Measurements from ENCODE around the gene RASA3.

Gene RASA3

GRCh38 chr13:114088863-114089262 is 43.6 kb downstream of the RASA3 start:
- H3K4me1 ChIP-seq (ENCODE audit: insufficient read depth, insufficient read length) = peaks cover 1% of the 10 kb centered on the region
- H3K9me3 ChIP-seq (ENCODE audit: insufficient read depth, low read length) = peaks cover 29% of the 10 kb centered on the region
- H3K27me3 ChIP-seq (ENCODE audit: insufficient read depth, insufficient read length) = no peaks in the 10 kb centered on the region
- H3K9ac ChIP-seq (ENCODE audit: insufficient read length, low read depth) = no peak overlapping the region
- TF ChIP-seq SUZ12 (IDR thresholded peaks at IDR 0.05; ENCODE audit: extremely low read depth, insufficient read depth, insufficient read length) = no peak
- H3K4me3 ChIP-seq (ENCODE audit: insufficient read length, low read depth) = no peak overlapping the region
- peaks cover 3% of the 10 kb centered on the region for H3K36me3 ChIP-seq (ENCODE audit: insufficient read depth, insufficient read length, low read length)
- no peak for DNase-seq (ENCODE audit: low read depth, low spot score)

- H3K9me3 ChIP-seq (ENCODE audit: insufficient read depth, low read length) = peaks cover 25% of the 10 kb centered on the region
- no peak overlapping the region for H3K4me3 ChIP-seq (ENCODE audit: insufficient read length, low read depth)
- peaks cover 1% of the 10 kb centered on the region for H3K4me1 ChIP-seq (ENCODE audit: insufficient read depth, insufficient read length)
- H3K9ac ChIP-seq (ENCODE audit: insufficient read length, low read depth) = no peak overlapping the region
- DNase-seq (ENCODE audit: low read depth, low spot score) = no peak
- TF ChIP-seq YY1 (IDR thresholded peaks at IDR 0.05; ENCODE audit: insufficient read depth, insufficient read length) = no peak
- no peak for TF ChIP-seq ZNF274 (IDR thresholded peaks at IDR 0.05; ENCODE audit: low read depth, low read length)
- no peak for TF ChIP-seq SUZ12 (IDR thresholded peaks at IDR 0.05; ENCODE audit: extremely low read depth, insufficient read depth, insufficient read length)
- H3K36me3 ChIP-seq (ENCODE audit: insufficient read depth, insufficient read length, low read length) = peaks cover 3% of the 10 kb centered on the region
- no peaks in the 10 kb centered on the region for H3K27me3 ChIP-seq (ENCODE audit: insufficient read depth, insufficient read length)
Measured at GRCh38 chr13:114088234-114088633, 44.2 kb downstream of the RASA3 start.

GRCh38 chr13:114087430-114087829 is 45.0 kb downstream of the RASA3 start:
- H3K9me3 ChIP-seq (ENCODE audit: insufficient read depth, low read length) = peaks cover 17% of the 10 kb centered on the region
- peaks cover 3% of the 10 kb centered on the region for H3K36me3 ChIP-seq (ENCODE audit: insufficient read depth, insufficient read length, low read length)
- no peak for DNase-seq (ENCODE audit: low read depth, low spot score)
- TF ChIP-seq SUZ12 (IDR thresholded peaks at IDR 0.05; ENCODE audit: extremely low read depth, insufficient read depth, insufficient read length) = no peak
- TF ChIP-seq ZNF274 (IDR thresholded peaks at IDR 0.05; ENCODE audit: low read depth, low read length) = no peak
- no peak for TF ChIP-seq YY1 (IDR thresholded peaks at IDR 0.05; ENCODE audit: insufficient read depth, insufficient read length)
- H3K4me3 ChIP-seq (ENCODE audit: insufficient read length, low read depth) = no peak overlapping the region
- no peaks in the 10 kb centered on the region for H3K27me3 ChIP-seq (ENCODE audit: insufficient read depth, insufficient read length)
- H3K9ac ChIP-seq (ENCODE audit: insufficient read length, low read depth) = no peak overlapping the region
- H3K4me1 ChIP-seq (ENCODE audit: insufficient read depth, insufficient read length) = peaks cover 1% of the 10 kb centered on the region

GRCh38 chr13:114082849-114083645 is 49.4 kb downstream of the RASA3 start:
- no peak overlapping the region for H3K9ac ChIP-seq (ENCODE audit: insufficient read length, low read depth)
- no peaks in the 10 kb centered on the region for H3K9me3 ChIP-seq (ENCODE audit: insufficient read depth, low read length)
- peaks cover 11% of the 10 kb centered on the region for H3K4me1 ChIP-seq (ENCODE audit: insufficient read depth, insufficient read length)
- H3K4me3 ChIP-seq (ENCODE audit: insufficient read length, low read depth) = no peak overlapping the region
- TF ChIP-seq SUZ12 (IDR thresholded peaks at IDR 0.05; ENCODE audit: extremely low read depth, insufficient read depth, insufficient read length) = no peak
- TF ChIP-seq YY1 (IDR thresholded peaks at IDR 0.05; ENCODE audit: insufficient read depth, insufficient read length) = no peak
- TF ChIP-seq ZNF274 (IDR thresholded peaks at IDR 0.05; ENCODE audit: low read depth, low read length) = no peak
- peaks cover 7% of the 10 kb centered on the region for H3K36me3 ChIP-seq (ENCODE audit: insufficient read depth, insufficient read length, low read length)
- no peak for DNase-seq (ENCODE audit: low read depth, low spot score)
- H3K27me3 ChIP-seq (ENCODE audit: insufficient read depth, insufficient read length) = no peaks in the 10 kb centered on the region

GRCh38 chr13:114081761-114082681 is 50.4 kb downstream of the RASA3 start:
- DNase-seq (ENCODE audit: low read depth, low spot score) = no peak
- no peak overlapping the region for H3K9ac ChIP-seq (ENCODE audit: insufficient read length, low read depth)

GRCh38 chr13:114080739-114081561 is 51.5 kb downstream of the RASA3 start:
- Histone ChIP-seq H3K9me3 (ENCODE audit: insufficient read depth, low read length) (no peaks in the 10 kb centered on the region), H3K27me3 (ENCODE audit: insufficient read depth, insufficient read length) (no peaks in the 10 kb centered on the region), H3K4me1 (ENCODE audit: insufficient read depth, insufficient read length) (peaks cover 19% of the 10 kb centered on the region), H3K9ac (ENCODE audit: insufficient read length, low read depth) (no peak overlapping the region), H3K4me3 (ENCODE audit: insufficient read length, low read depth) (no peak overlapping the region), H3K36me3 (ENCODE audit: insufficient read depth, insufficient read length, low read length) (peaks cover 9% of the 10 kb centered on the region)
- no peak for TF ChIP-seq YY1 (IDR thresholded peaks at IDR 0.05; ENCODE audit: insufficient read depth, insufficient read length)
- no peak for TF ChIP-seq ZNF274 (IDR thresholded peaks at IDR 0.05; ENCODE audit: low read depth, low read length)
- no peak for TF ChIP-seq SUZ12 (IDR thresholded peaks at IDR 0.05; ENCODE audit: extremely low read depth, insufficient read depth, insufficient read length)
- DNase-seq (ENCODE audit: low read depth, low spot score) = no peak

More at GRCh38 chr13:114081761-114082681, 50.4 kb downstream of the RASA3 start:
- H3K9me3 ChIP-seq (ENCODE audit: insufficient read depth, low read length) = no peaks in the 10 kb centered on the region
- TF ChIP-seq ZNF274 (IDR thresholded peaks at IDR 0.05; ENCODE audit: low read depth, low read length) (no peak), YY1 (IDR thresholded peaks at IDR 0.05; ENCODE audit: insufficient read depth, insufficient read length) (no peak), SUZ12 (IDR thresholded peaks at IDR 0.05; ENCODE audit: extremely low read depth, insufficient read depth, insufficient read length) (no peak)
- H3K27me3 ChIP-seq (ENCODE audit: insufficient read depth, insufficient read length) = no peaks in the 10 kb centered on the region
- H3K4me1 ChIP-seq (ENCODE audit: insufficient read depth, insufficient read length) = peaks cover 15% of the 10 kb centered on the region
- H3K4me3 ChIP-seq (ENCODE audit: insufficient read length, low read depth) = no peak overlapping the region
- peaks cover 5% of the 10 kb centered on the region for H3K36me3 ChIP-seq (ENCODE audit: insufficient read depth, insufficient read length, low read length)

Measured in NT2/D1 (cell line).